Left cardiac atrium (tissue), 4 donors: Measurements from ENCODE around the gene ZNF75A. TPM values are rescaled to one million over a fixed set of nuclear protein-coding genes. Genes with fewer than 3 reads are reported as not detected.

Experiments
- ATAC-seq, 2 donors: fragments of 200-7000 bp; cut with Tn5 transposase; one replicate each; pipeline ENCODE4 v1.9.1; 2020; ENCODE audit warnings: mild to moderate bottlenecking in 2 of 2, moderate library complexity in 2 of 2
- DNase-seq: peaks from one replicate; pipeline ENCODE4 v3.0.0-alpha.2; 2020
- intact Hi-C, 2 donors: fragments of 100-400 bp; cut with DNase I; formaldehyde crosslinking; loops; one replicate each; pipeline versions ENCODE4 v1.14.1 to v1.15.1; 2022 to 2023
- total RNA-seq, 2 donors: library from RNA; stranded (reverse); fragmentation: NEBNext Ultra II Directional; extraction: Animal tissue kit (Norgen Biotek cat#: 25700); gene quantifications; one replicate each; pipeline ENCODE4 v1.2.1, GENCODE V29; 2021
- donor health status: DM: no; HTN: yes; CAD: no.
- donor health status: DM: no; HTN: yes; CAD: no; lungs with severe emphysema.
- donor health status: DM: yes; HTN: yes; CAD: no.
- donor health status: Dilated cardiomyopathy.

Gene ZNF75A
- total RNA-seq, 2 donors from 2014 or later, result 16.4 to 23.0 TPM

GRCh38 chr16:3356118-3356517 is 50.8 kb downstream of the ZNF75A start:
- intact Hi-C loops, result no loop called here
- no peak for DNase-seq
- no peak for ATAC-seq

GRCh38 chr16:3358871-3359270 is 53.6 kb downstream of the ZNF75A start:
- no peak for ATAC-seq
- intact Hi-C loops, result no loop called here
- no peak for DNase-seq

GRCh38 chr16:3362931-3363330 is 57.6 kb downstream of the ZNF75A start:
- no peak for DNase-seq
- ATAC-seq, result no peak
- intact Hi-C loops, result no loop called here

- no peak for DNase-seq
- intact Hi-C loops, result no loop called here
- ATAC-seq, result no peak
Measured at GRCh38 chr16:3363793-3364192, 58.5 kb downstream of the ZNF75A start.

GRCh38 chr16:3364774-3365427 is 59.6 kb downstream of the ZNF75A start:
- ATAC-seq (peak; percentile 99 to 100), DNase-seq (peak; percentile 95)
- intact Hi-C loops, result no loop called here

Other genes with a start within 250 kb of the ZNF75A start
- 10 to 100 TPM; 51.7 to 64.0 TPM for gene IL32, start 239.9 kb upstream of the ZNF75A start, total RNA-seq
- gene ZSCAN10, start 206.2 kb upstream of the ZNF75A start, total RNA-seq, result not detected
- 1 to 10 TPM; 7.0 to 7.2 TPM for gene ZNF205, start 192.9 kb upstream of the ZNF75A start, total RNA-seq
- 1 to 10 TPM; 6.5 to 6.7 TPM for gene ZNF213, start 170.5 kb upstream of the ZNF75A start, total RNA-seq
- not detected for gene OR1F1, start 117.3 kb upstream of the ZNF75A start, total RNA-seq
- 1 to 10 TPM; 5.7 to 8.8 TPM for gene ZNF200, start 70.3 kb upstream of the ZNF75A start, total RNA-seq
- gene MEFV, start 48.9 kb upstream of the ZNF75A start, total RNA-seq, result 1 to 10 TPM; 1.8 to 1.9 TPM
- gene ZNF263, start 22.0 kb upstream of the ZNF75A start, total RNA-seq, result 10 to 100 TPM in 1 of 2 donors, 1 to 10 TPM in 1; 9.0 to 19.2 TPM
- 1 to 10 TPM; 6.3 to 9.8 TPM for gene TIGD7, start 67 bp upstream of the ZNF75A start, total RNA-seq
- gene OR2C1, start 50.4 kb downstream of the ZNF75A start, total RNA-seq, result under 1 TPM in 1 of 2 donors, not detected in 1; 0.18 TPM
- 1 to 10 TPM; 7.1 to 9.4 TPM for gene ZSCAN32, start 95.5 kb downstream of the ZNF75A start, total RNA-seq
- gene ZNF174, start 95.7 kb downstream of the ZNF75A start, total RNA-seq, result 1 to 10 TPM; 8.6 TPM
- 1 to 10 TPM; 1.4 to 2.3 TPM for gene ZNF597, start 138.0 kb downstream of the ZNF75A start, total RNA-seq
- 10 to 100 TPM; 35.4 to 38.2 TPM for gene NAA60, start 138.2 kb downstream of the ZNF75A start, total RNA-seq
- gene C16orf90, start 190.0 kb downstream of the ZNF75A start, total RNA-seq, result not detected
- 10 to 100 TPM; 15.4 to 16.0 TPM for gene CLUAP1, start 195.5 kb downstream of the ZNF75A start, total RNA-seq